Endothelial cell of umbilical vein (primary cell): ENCODE measurements around the gene RER1. TPM values are rescaled to one million over a fixed set of nuclear protein-coding genes. Genes with fewer than 3 reads are reported as not detected.

Source experiments
- BruUV-seq: library from RNA; stranded (reverse); fragments of 400-500 nt; replicated peaks from 2 replicates; lab custom pipeline; 2021; lab: Mats Ljungman, UMichigan
- CTCF ChIA-PET: fragments of 300-600, 350-600 bp; sonication (Branson Sonifier 250); formaldehyde crosslinking; loops from one replicate; lab custom pipeline; 2021; ENCODE audit warnings: antibody characterized with exemption, inconsistent platforms; lab: Charles Lee
- POLR2A ChIA-PET: fragments of 300-600, 350-600 bp; sonication (Branson Sonifier 250); formaldehyde crosslinking; loops from one replicate; lab custom pipeline; 2021; ENCODE audit warnings: antibody characterized with exemption, inconsistent platforms; lab: Charles Lee
- DNase-seq: peaks from one replicate; pipeline ENCODE4 v3.0.0-alpha.2; 2011; ENCODE audit warnings: low read depth, low spot score
- FAIRE-seq: peaks from 2 replicates; lab custom pipeline; 2011; peaks lifted over from hg19 to GRCh38; lab: Jason Lieb, UNC
- H2AFZ ChIP-seq: 2 replicates; pipeline ENCODE4 v1.6.0; 2012; ENCODE audit warnings: low read depth, low read length, control low read depth, inconsistent platforms
- H3K27ac ChIP-seq: 2 replicates; pipeline ENCODE4 v1.5.1; 2011; ENCODE audit warnings: low read depth, mild to moderate bottlenecking, control low read depth, low read length, moderate library complexity; ENCODE audit not compliant: insufficient read depth
- H3K27me3 ChIP-seq, 2 experiments: 2 replicates each; pipeline versions ENCODE4 v1.6.0 to v1.6.1; 2011; ENCODE audit warnings: low read length in 2 of 2, mixed read lengths in 1 of 2; ENCODE audit not compliant: control insufficient read depth in 2 of 2, insufficient read depth in 2 of 2
- H3K36me3 ChIP-seq, 2 experiments: 2 replicates in 1 of 2; 3 replicates in 1 of 2; pipeline ENCODE4 v1.5.1; 2011; ENCODE audit warnings: low read length in 2 of 2, mild to moderate bottlenecking in 1 of 2, moderate library complexity in 1 of 2; ENCODE audit not compliant: control insufficient read depth in 2 of 2, insufficient read depth in 2 of 2; ENCODE audit errors: extremely low read depth in 1 of 2
- H3K4me1 ChIP-seq: 3 replicates; pipeline ENCODE4 v1.5.1; 2011; ENCODE audit warnings: mild to moderate bottlenecking, low read length; ENCODE audit not compliant: control insufficient read depth, insufficient read depth; ENCODE audit errors: extremely low read depth
- H3K4me2 ChIP-seq: 2 replicates; pipeline ENCODE4 v1.6.1; 2011; ENCODE audit warnings: low read length, control low read depth, mixed read lengths; ENCODE audit not compliant: insufficient read depth
- H3K4me3 ChIP-seq, 3 experiments: fragments of 200-600 bp in 1 of 3; sonication (generic), shearing (Covaris generic) in 1 of 3; replicated peaks in 1 of 3; 2 replicates each; pipeline ENCODE4 v1.5.1; 2011 to 2016; ENCODE audit warnings: control low read depth in 3 of 3, low read length in 3 of 3, mild to moderate bottlenecking in 2 of 3, inconsistent platforms in 1 of 3, low read depth in 1 of 3, moderate library complexity in 1 of 3; ENCODE audit not compliant: insufficient read depth in 1 of 3
- H3K79me2 ChIP-seq: 2 replicates; pipeline ENCODE4 v1.6.0; 2012; ENCODE audit warnings: low read length, inconsistent platforms; ENCODE audit not compliant: control insufficient read depth, insufficient read depth
- H3K9ac ChIP-seq: replicated peaks from 2 replicates; pipeline ENCODE3; 2011; ENCODE audit warnings: low read length, control low read depth; ENCODE audit not compliant: insufficient read depth; ENCODE audit errors: extremely low read depth
- H3K9me1 ChIP-seq: replicated peaks from 3 replicates; pipeline ENCODE4 v1.6.0; 2011; ENCODE audit warnings: mild to moderate bottlenecking, low read length; ENCODE audit not compliant: control insufficient read depth, insufficient read depth; ENCODE audit errors: extremely low read depth
- H3K9me3 ChIP-seq: replicated peaks from 2 replicates; pipeline ENCODE4 v1.5.1; 2012; ENCODE audit warnings: low read length, inconsistent platforms; ENCODE audit not compliant: control insufficient read depth, insufficient read depth
- H4K20me1 ChIP-seq: replicated peaks from 2 replicates; pipeline ENCODE3; 2011; ENCODE audit warnings: mild to moderate bottlenecking, low read length; ENCODE audit not compliant: control insufficient read depth, insufficient read depth; ENCODE audit errors: extremely low read depth
- CTCF ChIP-seq, 2 donors: IDR thresholded peaks; 1 replicate in 1 of 2; 2 replicates in 1 of 2; pipeline ENCODE4 v1.5.1; 2011; ENCODE audit warnings: low read length in 2 of 2, mild to moderate bottlenecking in 2 of 2, moderate library complexity in 2 of 2, control low read depth in 1 of 2, inconsistent platforms in 1 of 2, low read depth in 1 of 2; ENCODE audit not compliant: insufficient read depth in 1 of 2; ENCODE audit errors: extremely low read depth in 1 of 2
- EZH2 ChIP-seq: IDR thresholded peaks from 2 replicates; pipeline ENCODE4 v1.6.1; 2012; ENCODE audit warnings: borderline replicate concordance, low read depth, mild to moderate bottlenecking, moderate library complexity, low read length, inconsistent platforms; ENCODE audit not compliant: severe bottlenecking
- FOS ChIP-seq: IDR thresholded peaks from 2 replicates; pipeline ENCODE4 v1.6.1; 2011; ENCODE audit warnings: mild to moderate bottlenecking, low read length, moderate library complexity, borderline replicate concordance; ENCODE audit not compliant: insufficient read depth
- GATA2 ChIP-seq: IDR thresholded peaks from 2 replicates; pipeline ENCODE4 v1.7.0; 2011; ENCODE audit warnings: low read depth, mild to moderate bottlenecking, moderate library complexity, mixed read lengths, low read length; ENCODE audit not compliant: insufficient read length, insufficient read depth
- JUN ChIP-seq: IDR thresholded peaks from 2 replicates; pipeline ENCODE4 v1.6.1; 2011; ENCODE audit warnings: borderline replicate concordance, low read depth; ENCODE audit not compliant: insufficient read length, insufficient read depth
- MYC ChIP-seq: IDR thresholded peaks from one replicate; pipeline ENCODE4 v1.6.1; 2011; ENCODE audit warnings: mild to moderate bottlenecking, low read depth, low read length
- POLR2A ChIP-seq: IDR thresholded peaks from 2 replicates; pipeline ENCODE4 v1.6.1; 2012; ENCODE audit warnings: low read depth, mild to moderate bottlenecking, control low read depth, low read length
- POLR2AphosphoS5 ChIP-seq: IDR thresholded peaks from 2 replicates; pipeline ENCODE4 v1.6.1; 2012; ENCODE audit warnings: low read depth, mild to moderate bottlenecking, control low read depth, low read length, moderate library complexity; ENCODE audit not compliant: insufficient read depth
- dilution Hi-C: fragments of 300-500 bp; cut with MboI; formaldehyde crosslinking; loops from one replicate; pipeline ENCODE4 v1.15.0; 2019; ENCODE audit warnings: low sequenced_read_pairs; ENCODE audit not compliant: extremely low pct_ligation_motif_present
- intact Hi-C: fragments of 100-400 bp; cut with micrococcal nuclease; formaldehyde crosslinking; loops from one replicate; pipeline ENCODE4 v1.10.0; 2022
- polyA plus RNA-seq, 4 experiments: library from polyadenylated mRNA; depleted of rRNA in 3 of 4; stranded (reverse) in 3 of 4; unstranded in 1 of 4; fragments of >200 nt; gene quantifications; 2 replicates each; pipeline versions ENCODE4 v1.2.1 to v1.2.3, GENCODE V29; 2011 to 2012; ENCODE audit warnings: missing spikeins in 1 of 4
- total RNA-seq: library from RNA; stranded (reverse); gene quantifications from 2 replicates; pipeline ENCODE4 v1.2.3, GENCODE V29; 2021
- TF ChIP-seq, protein P1 (sequence below): IDR thresholded peaks from 2 replicates; pipeline ENCODE4 v1.6.1; 2011; ENCODE audit not compliant: insufficient read depth, insufficient read length

The RER1 gene
- total and polyA plus RNA-seq, 2 donors (not counting 3 experiments of a cell fraction or from before 2014, with no cell fraction given): 179 to 292 TPM

GRCh38 chr1:2415801-2416208, 24.2 kb downstream of the RER1 start:
- dilution Hi-C loops (no loop called here), intact Hi-C loops (loop anchor here (2.0 kb wide), 1 partner anchor 111 kb away; the partner anchor contains the start of gene PANK4)
- Histone ChIP-seq H3K9ac (no peak overlapping the region), H3K9me3 (no peaks in the 10 kb centered on the region), H3K36me3 (no peaks in the 10 kb centered on the region), H3K27me3 (no peaks in the 10 kb centered on the region), H3K4me3 (no peak overlapping the region), H3K27ac (no peak overlapping the region), H4K20me1 (no peaks in the 10 kb centered on the region), H3K79me2 (peaks cover 4% of the 10 kb centered on the region), H3K9me1 (no peaks in the 10 kb centered on the region), H3K4me2 (no peak overlapping the region), H2AFZ (no peak overlapping the region), H3K4me1 (peaks cover 10% of the 10 kb centered on the region)
- POLR2A ChIA-PET: no interaction called here
- DNase-seq (no peak), FAIRE-seq (no peak)
- CTCF ChIA-PET: interaction anchor here (1.9 to 2.0 kb wide), 2 partner anchors 131 to 1008 kb away, joined by 20 to 34 read pairs; no protein-coding TSS in a partner anchor
- TF ChIP-seq POLR2A (no peak), GATA2 (no peak), POLR2AphosphoS5 (no peak), EZH2 (no peak), JUN (no peak), FOS (no peak), MYC (no peak), CTCF (IDR thresholded peaks at IDR 0.05; ENCODE audit: extremely low read depth in 1 of 2, insufficient read depth in 1 of 2, low read depth in 1 of 2, low read length in 2 of 2) (no peak)
- TF ChIP-seq, protein P1, sequence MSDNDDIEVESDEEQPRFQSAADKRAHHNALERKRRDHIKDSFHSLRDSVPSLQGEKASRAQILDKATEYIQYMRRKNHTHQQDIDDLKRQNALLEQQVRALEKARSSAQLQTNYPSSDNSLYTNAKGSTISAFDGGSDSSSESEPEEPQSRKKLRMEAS: no peak
- no TSS peak for BruUV-seq
